Mammary epithelial cell (primary cell): Measurements from ENCODE around the gene NAGS.

Source experiments
- CTCF ChIP-seq, 2 donors: IDR thresholded peaks in 1 of 2; conservative IDR thresholded peaks in 1 of 2; 2 replicates each; pipeline ENCODE4 v1.5.1; 2011 to 2012; ENCODE audit warnings: inconsistent platforms in 2 of 2, low read length in 2 of 2, mild to moderate bottlenecking in 2 of 2, control low read depth in 1 of 2, low read depth in 1 of 2; ENCODE audit not compliant: insufficient read depth in 1 of 2; ENCODE audit errors: extremely low read depth in 1 of 2
- EZH2 ChIP-seq: IDR thresholded peaks from 2 replicates; pipeline ENCODE4 v1.6.1; 2012; ENCODE audit warnings: low read length, inconsistent platforms, borderline replicate concordance

GRCh38 chr17:43958748-43959352 lies 45.6 kb upstream of the NAGS start:
- TF ChIP-seq EZH2 (no peak), CTCF (conservative IDR thresholded peaks at IDR 0.05 in 1 of 2, IDR thresholded peaks at IDR 0.05 in 1 of 2; ENCODE audit: extremely low read depth in 1 of 2, insufficient read depth in 1 of 2, low read depth in 1 of 2, low read length in 2 of 2) (no peak)
